HG03159 (cell line): ENCODE measurements around the gene HOXA3.
A peak's percentile ranks its signal among the peaks of the same experiment; 100 is the strongest.

Experiments
- ATAC-seq: cut with Tn5 transposase; IDR thresholded peaks from one replicate; pipeline ENCODE4 v1.9.1; 2021; ENCODE audit warnings: mild to moderate bottlenecking, moderate library complexity; ENCODE audit not compliant: unreplicated experiment

HOXA3 gene

GRCh38 chr7:27157702-27158431 is 5.5 kb upstream of the HOXA3 start:
- ATAC-seq = no peak

DNA sequence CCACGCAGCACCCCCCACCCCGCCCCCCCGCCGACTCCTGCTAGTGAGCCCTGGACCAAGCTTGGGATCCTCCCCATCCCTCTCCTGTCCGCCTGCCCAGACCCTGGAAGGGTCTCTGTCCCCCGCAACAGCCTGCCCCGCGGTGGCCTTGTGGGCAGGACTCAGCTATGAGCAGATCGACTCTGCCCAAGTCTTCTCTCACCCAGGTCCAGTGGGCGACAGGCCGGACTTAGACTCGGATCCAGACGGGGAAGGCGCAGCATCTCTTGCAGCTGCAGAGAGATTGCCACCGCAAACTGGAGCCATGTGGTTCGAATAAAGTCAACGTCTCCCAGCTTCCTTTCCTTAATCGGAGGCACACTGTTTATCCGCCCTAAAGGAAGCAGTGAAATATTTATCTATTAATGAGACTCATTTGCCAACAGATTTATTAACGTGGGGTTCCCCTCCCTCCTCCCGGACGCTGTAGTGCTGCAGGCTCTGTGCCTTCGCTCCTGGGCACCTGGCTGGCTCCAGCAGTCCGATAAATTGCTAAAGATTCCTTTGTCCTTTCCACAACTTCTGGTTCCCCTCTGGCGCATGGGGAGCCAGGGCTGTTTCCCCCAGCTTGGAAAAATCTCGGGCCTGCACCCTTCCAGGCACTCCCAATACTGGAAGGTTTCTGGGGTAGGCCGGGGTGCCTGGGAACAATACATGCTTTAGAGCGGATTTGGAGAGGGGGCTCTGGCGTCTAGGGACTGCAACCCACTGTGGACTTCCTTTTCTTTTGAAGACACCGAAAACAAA is 4.7 kb upstream of the HOXA3 start:
- no peak for ATAC-seq

GRCh38 chr7:27156508-27156898 is 4.1 kb upstream of the HOXA3 start, which contains the start of gene HOXA7:
HOXA7 (minus strand) TSS chr7:27156675; CDS start chr7:27156545, 130 bp downstream.
- no peak for ATAC-seq

GRCh38 chr7:27155816-27156507 is 3.6 kb upstream of the HOXA3 start:
- no peak for ATAC-seq

DNA sequence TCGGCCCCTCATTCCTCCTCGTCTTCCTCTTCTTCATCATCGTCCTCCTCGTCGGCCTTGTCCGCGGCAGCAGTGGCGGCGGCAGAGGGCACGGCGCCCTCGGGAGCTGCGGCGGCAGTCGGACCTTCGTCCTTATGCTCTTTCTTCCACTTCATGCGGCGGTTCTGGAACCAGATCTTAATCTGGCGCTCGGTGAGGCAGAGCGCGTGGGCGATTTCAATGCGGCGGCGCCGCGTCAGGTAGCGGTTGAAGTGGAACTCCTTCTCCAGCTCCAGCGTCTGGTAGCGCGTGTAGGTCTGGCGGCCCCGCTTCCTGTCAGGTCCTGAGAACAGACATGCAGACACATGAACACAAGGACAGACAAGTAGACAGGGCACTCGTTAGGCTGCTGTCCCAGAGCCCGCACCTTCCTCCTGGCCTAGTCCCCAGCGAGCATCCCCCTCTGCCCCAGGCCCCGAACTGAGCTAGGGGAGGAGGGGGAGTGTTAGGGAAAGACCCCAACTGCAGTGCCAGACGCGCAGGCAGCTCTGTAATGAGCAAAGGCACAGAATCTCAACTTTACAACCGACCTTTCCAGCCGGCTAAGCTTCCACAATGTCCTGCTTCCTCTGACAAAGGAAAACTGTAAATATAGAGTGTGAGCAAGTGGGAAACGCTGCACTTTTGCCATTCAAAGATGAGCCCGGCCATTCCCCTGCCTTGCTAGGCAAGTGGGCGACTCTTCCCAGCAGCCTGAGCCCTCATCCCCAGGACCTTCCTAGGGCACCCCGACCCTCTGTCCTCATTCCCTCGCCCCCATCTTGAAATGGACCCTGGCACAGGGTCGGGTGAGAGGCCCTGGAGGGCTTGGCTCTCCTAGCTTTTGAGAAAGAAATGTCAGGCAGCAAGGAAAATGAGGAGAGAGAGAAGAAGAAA is 2.8 kb upstream of the HOXA3 start:
- ATAC-seq = no peak

GRCh38 chr7:27154369-27154768 is 2.0 kb upstream of the HOXA3 start:
- no peak for ATAC-seq

GRCh38 chr7:27153526-27153925 is 1.1 kb upstream of the HOXA3 start:
- ATAC-seq = no peak

GRCh38 chr7:27152816-27153442 is 546 bp upstream of the HOXA3 start:
- ATAC-seq = no peak

DNA sequence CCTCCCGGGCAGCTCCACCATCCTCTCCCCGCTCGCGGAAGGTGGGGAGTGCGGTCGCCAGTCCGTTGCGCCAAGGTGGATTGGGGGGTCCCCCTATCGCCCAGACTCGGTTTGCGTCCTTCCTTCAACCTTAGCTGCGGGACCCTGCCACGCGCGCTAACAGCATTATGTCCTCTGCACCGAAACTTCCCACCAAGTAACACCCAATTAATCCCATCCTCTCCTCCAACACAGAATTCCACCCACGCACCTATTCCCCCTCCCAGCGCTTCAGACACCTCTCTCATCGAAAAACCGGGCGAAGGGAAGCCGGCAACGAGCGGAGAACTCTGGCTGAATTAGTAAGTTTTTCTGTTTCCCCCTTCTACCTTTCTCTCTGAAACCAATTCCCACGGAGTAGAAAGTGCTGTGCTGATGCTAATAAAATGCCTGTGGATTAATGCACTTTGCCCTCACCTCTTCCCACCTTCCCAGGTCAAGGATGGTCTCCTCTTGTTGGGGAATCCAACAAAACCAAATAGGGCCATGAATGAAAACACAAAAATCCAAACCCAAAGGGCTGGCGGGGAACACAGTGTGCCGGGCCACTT is 947 bp downstream of the HOXA3 start:
- no peak for ATAC-seq

DNA sequence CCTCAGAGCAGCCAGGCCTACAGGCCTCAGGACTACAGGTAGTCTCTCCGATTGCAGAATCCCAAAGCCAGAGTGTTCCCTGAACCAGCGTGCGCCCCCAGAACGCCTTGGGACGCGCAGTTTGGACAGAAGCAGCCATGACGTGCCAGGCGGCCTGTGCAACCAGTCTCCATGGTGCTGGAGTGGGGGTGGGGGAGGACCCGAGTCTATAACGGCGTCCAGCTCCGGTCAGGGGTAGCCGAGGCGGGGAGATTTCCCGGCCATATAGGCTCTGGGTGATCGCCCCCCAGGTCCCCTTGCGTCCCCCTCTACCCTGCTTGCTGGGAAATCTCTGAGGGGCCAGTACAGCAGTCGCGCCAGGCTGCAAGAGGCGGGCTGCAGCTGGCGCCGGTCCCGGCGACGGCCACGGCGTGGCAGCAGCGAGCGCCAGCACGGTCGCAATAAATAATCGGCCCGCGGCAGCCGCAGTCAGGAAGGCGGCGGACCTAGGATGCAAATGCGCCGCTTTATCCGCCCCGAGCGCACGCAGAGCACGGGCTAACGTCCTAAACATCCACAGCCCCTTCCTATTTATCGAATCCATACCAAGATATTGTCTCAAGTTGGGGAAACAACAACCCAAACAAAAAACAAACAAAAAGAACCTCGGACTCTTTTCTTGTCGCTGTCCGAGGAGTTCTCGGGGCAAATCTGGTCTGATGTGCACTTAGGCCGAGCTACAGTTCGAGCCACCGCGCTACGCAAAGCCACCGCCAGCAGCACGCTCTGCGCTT is 1.6 kb downstream of the HOXA3 start:
- peak; percentile 78 for ATAC-seq

- ATAC-seq = no peak
These were observed 2.4 kb downstream of the HOXA3 start for GRCh38 chr7:27149842-27150567.

- no peak for ATAC-seq
These were observed 3.4 kb downstream of the HOXA3 start for GRCh38 chr7:27148756-27149641.

DNA sequence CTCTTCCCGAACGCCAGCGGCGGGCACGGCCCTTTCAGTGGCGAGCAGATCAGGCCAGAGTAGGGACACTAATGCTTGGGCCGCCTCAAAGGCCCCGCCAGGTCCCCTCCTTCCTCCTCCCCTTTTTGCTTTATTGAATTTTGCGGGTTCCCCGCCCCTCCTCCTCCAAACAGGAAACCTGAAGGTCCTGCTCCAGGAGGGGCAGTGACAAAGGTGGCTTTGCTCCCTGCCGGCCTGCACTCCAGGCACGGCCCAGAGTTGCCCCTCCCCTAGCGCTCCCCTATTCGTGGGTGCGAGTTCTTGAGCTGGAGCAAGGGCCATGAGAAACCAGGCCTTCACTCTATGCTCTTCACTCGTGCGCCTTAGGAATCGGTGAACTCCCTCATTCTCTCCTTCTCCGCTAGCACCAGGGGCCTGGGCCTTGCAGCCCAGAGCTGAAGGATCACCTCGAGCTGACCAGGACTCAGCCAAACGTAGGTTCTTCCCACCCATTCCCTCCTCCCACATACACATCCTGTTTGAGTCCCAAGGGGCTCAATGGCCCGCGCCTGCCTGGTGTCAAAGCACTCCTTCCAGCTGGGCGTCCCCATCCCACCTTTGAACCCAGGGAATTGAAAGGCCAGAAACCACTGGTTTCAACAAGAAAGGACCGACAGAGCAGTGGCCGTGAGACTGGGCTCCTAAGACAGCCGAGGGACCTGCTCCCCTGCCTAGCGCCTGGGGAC is 4.2 kb downstream of the HOXA3 start:
- ATAC-seq = no peak

DNA sequence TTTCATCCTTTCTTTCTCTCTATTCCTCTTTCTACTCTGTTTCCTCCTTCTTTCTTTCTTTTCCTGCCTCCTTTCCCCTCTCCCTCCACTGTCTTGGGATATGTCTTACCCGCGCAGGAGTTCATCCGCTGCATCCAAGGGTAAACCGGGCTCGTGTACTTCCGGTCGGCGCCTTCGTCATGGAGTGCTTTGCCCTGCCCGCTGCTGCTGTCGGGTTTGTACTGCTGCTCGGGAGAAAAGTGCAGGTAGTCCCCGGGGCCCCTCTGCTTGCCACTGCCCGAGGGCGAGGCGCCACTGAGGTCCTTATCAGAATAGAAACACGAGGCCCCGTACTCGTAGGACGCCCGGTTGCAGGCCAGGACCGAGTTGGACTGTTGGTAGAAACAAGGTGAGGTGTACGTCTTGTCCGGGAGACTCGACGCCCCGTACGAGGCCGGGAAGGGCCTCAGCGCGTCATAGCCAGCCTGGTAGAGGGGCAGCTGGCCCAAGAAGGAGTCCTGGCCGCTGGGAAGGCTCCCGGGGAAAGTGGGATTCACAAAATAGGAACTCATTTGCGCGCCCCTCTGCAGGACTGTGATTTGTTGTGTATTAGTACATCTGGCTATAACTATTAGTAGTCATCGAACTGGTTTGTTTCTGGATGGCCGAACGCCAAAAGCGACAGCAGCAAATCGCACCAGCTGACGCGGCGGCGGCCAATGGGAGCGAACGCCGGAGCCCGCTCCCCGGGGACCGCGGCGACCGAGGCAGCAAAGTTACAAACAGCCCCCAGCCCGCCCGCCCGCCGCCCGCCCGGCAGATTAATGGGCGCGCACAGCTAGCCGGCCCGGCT is 5.0 kb downstream of the HOXA3 start, which contains the start of gene HOXA6:
Gene HOXA6 (minus strand): TSS at position 576 of the 832 bp plus-strand sequence. CDS start 25 bp downstream, at position 551.
- ATAC-seq = no peak

DNA sequence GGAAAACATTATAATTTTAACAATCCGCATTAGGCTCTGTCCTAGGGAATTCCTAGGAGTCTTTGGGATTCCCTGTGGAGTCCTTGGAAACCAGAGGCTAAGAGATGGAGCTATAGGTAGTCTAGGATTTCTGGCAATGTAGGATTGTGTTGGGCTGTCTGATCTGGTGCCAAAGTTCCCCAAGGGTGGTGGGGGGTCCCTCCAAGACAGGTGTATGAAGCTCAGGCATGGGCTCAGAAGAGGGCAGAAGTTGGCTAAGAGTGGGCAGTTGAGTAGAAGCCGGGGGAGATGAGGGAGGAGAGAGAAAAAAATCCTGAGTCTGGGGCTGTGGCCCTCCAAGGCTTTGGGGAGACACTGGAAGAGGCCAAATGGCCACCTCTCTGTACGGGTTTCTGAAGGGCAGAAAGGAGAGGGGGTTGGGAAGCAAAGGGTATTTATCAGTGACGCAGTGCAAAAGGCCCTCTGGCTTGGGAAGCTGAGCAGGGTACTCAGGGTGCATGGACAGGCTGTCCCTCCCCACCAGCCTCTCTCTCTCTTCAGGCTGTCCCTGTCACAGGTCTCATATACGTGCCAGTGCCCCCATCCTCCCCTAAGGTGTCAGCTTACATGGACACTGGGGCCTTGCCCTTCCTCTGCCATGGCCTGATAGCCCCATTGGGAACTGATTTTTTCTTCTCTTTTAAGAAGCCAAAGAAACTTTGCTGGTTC is 5.7 kb downstream of the HOXA3 start:
- no peak for ATAC-seq
